B cell (primary cell): ENCODE measurements around the gene SIRPG.

Experiments used
- CTCF ChIP-seq: fragments of 200-600 bp; IDR thresholded peaks from one replicate; pipeline ENCODE4 v1.8.0; 2022; ENCODE audit warnings: antibody characterized with exemption, mild to moderate bottlenecking
- EZH2 ChIP-seq: IDR thresholded peaks from 2 replicates; pipeline ENCODE4 v1.6.1; 2012; ENCODE audit warnings: borderline replicate concordance, low read depth, mild to moderate bottlenecking, moderate library complexity, low read length; ENCODE audit not compliant: insufficient read depth, poor library complexity, severe bottlenecking

- TF ChIP-seq CTCF (no peak), EZH2 (no peak)
Measured at GRCh38 chr20:1579488-1579887, 78.1 kb downstream of the SIRPG start.
